Endodermal cell (in vitro differentiated cells): Measurements from ENCODE around the gene COLGALT1. TPM values are rescaled to one million over a fixed set of nuclear protein-coding genes. Genes with fewer than 3 reads are reported as not detected.
"Not testable (repeated sequence)": the region's sequence is repeated elsewhere in the genome, so short reads cannot be mapped to it uniquely, and the experiment has no call there.

Experiments used
- DNase-seq: peaks from one replicate; pipeline ENCODE4 v3.0.0-alpha.2; 2017
- H3K27ac ChIP-seq: 2 replicates; pipeline ENCODE4 v1.5.1; 2013; ENCODE audit warnings: mild to moderate bottlenecking, low read depth, low read length, moderate library complexity
- H3K27me3 ChIP-seq: 2 replicates; pipeline ENCODE4 v1.6.1; 2013; ENCODE audit warnings: mild to moderate bottlenecking, low read length, moderate library complexity; ENCODE audit not compliant: insufficient read depth, control insufficient read depth, poor library complexity, severe bottlenecking
- H3K36me3 ChIP-seq: 2 replicates; pipeline ENCODE4 v1.7.0; 2013; ENCODE audit warnings: mild to moderate bottlenecking, low read length, moderate library complexity; ENCODE audit not compliant: control insufficient read depth, insufficient read depth
- H3K4me1 ChIP-seq: one replicate; pipeline ENCODE4 v1.7.0; 2013; ENCODE audit warnings: low read length; ENCODE audit not compliant: control insufficient read depth, insufficient read depth
- H3K4me3 ChIP-seq: 2 replicates; pipeline ENCODE4 v1.5.1; 2013; ENCODE audit warnings: mild to moderate bottlenecking, low read length, moderate library complexity
- H3K9ac ChIP-seq: 2 replicates; pipeline ENCODE4 v1.6.1; 2013; ENCODE audit warnings: mild to moderate bottlenecking, low read length, moderate library complexity; ENCODE audit not compliant: poor library complexity, severe bottlenecking; ENCODE audit errors: extremely low read depth
- H3K9me3 ChIP-seq: 2 replicates; pipeline ENCODE4 v1.6.1; 2013; ENCODE audit warnings: mild to moderate bottlenecking, low read length, moderate library complexity; ENCODE audit not compliant: control insufficient read depth
- H3K27ac Mint-ChIP-seq: 2 replicates; pipeline ENCODE4 v1.8.0; 2020; ENCODE audit warnings: mixed read lengths
- H3K27me3 Mint-ChIP-seq: 2 replicates; pipeline ENCODE4 v1.8.0; 2021; ENCODE audit warnings: mild to moderate bottlenecking, mixed read lengths; ENCODE audit not compliant: insufficient read depth
- H3K36me3 Mint-ChIP-seq: 2 replicates; pipeline ENCODE4 v1.8.0; 2020; ENCODE audit warnings: low read depth, mixed read lengths
- H3K4me1 Mint-ChIP-seq: 2 replicates; pipeline ENCODE4 v1.8.0; 2020; ENCODE audit warnings: mixed read lengths
- H3K4me3 Mint-ChIP-seq: 2 replicates; pipeline ENCODE4 v1.8.0; 2020; ENCODE audit warnings: mild to moderate bottlenecking, moderate library complexity, mixed read lengths
- H3K9me3 Mint-ChIP-seq: 2 replicates; pipeline ENCODE4 v1.8.0; 2020; ENCODE audit warnings: mild to moderate bottlenecking, mixed read lengths
- WGBS, 2 experiments: methylation state at CpG; one replicate each; pipeline versions ENCODE4 v1.1.5 to v1.1.7; 2013; ENCODE audit warnings: missing lambda C conversion rate in 2 of 2, mixed read lengths in 1 of 2; ENCODE audit not compliant: insufficient coverage in 1 of 2, insufficient read length in 1 of 2; 5-methylcytosine and 5-hydroxymethylcytosine counted together
- total RNA-seq, 2 donors: library from RNA; stranded (reverse); fragmentation: NEBNext Ultra II Directional in 1 of 2; extraction: Animal tissue kit (Norgen Biotek cat#: 25700) in 1 of 2; gene quantifications; 2 replicates in 1 of 2; 3 replicates in 1 of 2; pipeline ENCODE4 v1.2.1, GENCODE V29; 2021
- TF ChIP-seq, protein P1 (sequence below): fragments of 200-600 bp; sonication (generic); conservative IDR thresholded peaks from 2 replicates; pipeline ENCODE4 v1.5.0; 2021; ENCODE audit warnings: antibody characterized with exemption, mild to moderate bottlenecking

The COLGALT1 gene
- total RNA-seq, 2 donors from 2014 or later = 61.2 to 68.3 TPM

DNA sequence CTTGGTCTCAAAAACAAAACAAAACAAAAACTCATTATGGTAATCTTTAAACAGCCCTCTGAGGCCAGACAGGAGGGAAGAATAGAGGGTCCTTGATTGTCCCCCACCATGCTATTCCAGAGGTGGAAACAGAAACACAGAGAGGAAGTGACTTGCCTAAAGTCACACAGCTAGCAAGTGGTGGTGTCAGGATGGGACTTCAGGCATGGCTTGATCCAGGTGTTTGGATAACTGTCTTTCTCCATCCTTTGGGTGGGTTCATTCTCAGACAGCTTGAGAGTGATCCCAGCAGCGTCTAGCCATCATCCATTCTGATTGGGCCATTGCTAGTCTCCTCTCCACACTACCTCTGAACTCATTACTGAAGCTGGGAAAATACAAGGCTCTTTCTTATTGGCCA lies 12.5 kb downstream of the COLGALT1 start:
- H3K27ac ChIP-seq = no peak overlapping the region
- H3K27me3 Mint-ChIP-seq = no peaks in the 10 kb centered on the region
- peaks cover 40% of the 10 kb centered on the region for H3K36me3 ChIP-seq
- H3K9ac ChIP-seq = no peak overlapping the region
- H3K4me1 Mint-ChIP-seq = no peaks in the 10 kb centered on the region
- peaks cover 47% of the 10 kb centered on the region for H3K36me3 Mint-ChIP-seq
- H3K27me3 ChIP-seq = no peaks in the 10 kb centered on the region
- H3K27ac Mint-ChIP-seq = no peak overlapping the region
- H3K4me3 ChIP-seq = no peak overlapping the region
- H3K9me3 Mint-ChIP-seq = no peaks in the 10 kb centered on the region
- 94 to 100% methylated on average over 1 of the region's 1 CpG for WGBS, 2 experiments
- no peak for DNase-seq
- H3K4me3 Mint-ChIP-seq = no peak overlapping the region
- no peaks in the 10 kb centered on the region for H3K9me3 ChIP-seq
- TF ChIP-seq, protein P1, sequence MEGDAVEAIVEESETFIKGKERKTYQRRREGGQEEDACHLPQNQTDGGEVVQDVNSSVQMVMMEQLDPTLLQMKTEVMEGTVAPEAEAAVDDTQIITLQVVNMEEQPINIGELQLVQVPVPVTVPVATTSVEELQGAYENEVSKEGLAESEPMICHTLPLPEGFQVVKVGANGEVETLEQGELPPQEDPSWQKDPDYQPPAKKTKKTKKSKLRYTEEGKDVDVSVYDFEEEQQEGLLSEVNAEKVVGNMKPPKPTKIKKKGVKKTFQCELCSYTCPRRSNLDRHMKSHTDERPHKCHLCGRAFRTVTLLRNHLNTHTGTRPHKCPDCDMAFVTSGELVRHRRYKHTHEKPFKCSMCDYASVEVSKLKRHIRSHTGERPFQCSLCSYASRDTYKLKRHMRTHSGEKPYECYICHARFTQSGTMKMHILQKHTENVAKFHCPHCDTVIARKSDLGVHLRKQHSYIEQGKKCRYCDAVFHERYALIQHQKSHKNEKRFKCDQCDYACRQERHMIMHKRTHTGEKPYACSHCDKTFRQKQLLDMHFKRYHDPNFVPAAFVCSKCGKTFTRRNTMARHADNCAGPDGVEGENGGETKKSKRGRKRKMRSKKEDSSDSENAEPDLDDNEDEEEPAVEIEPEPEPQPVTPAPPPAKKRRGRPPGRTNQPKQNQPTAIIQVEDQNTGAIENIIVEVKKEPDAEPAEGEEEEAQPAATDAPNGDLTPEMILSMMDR = no peak
- H3K4me1 ChIP-seq = no peaks in the 10 kb centered on the region

DNA sequence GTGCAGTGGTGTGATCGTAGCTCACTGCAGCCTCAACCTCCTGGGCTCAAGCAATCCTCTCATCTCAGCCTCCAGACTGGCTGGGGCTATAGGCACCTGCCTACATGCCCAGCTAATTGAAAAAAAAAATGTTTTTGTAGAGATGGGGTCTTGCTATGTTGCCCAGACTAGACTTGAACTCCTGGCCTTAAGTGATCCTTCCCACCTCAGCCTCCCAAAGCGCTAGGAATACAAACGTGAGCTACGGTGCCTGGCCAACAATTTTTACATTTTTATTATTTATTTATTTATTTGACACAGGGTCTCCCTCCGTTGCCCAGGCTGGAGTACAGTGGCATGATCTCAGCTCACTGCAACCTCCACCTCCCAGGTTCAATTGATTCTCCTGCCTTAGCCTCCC lies 14.8 kb downstream of the COLGALT1 start:
- not testable (repeated sequence) for H3K9me3 ChIP-seq, H3K27ac ChIP-seq, H3K4me3 Mint-ChIP-seq, H3K27ac Mint-ChIP-seq, H3K4me1 Mint-ChIP-seq, H3K9me3 Mint-ChIP-seq, H3K27me3 ChIP-seq, H3K9ac ChIP-seq, H3K4me3 ChIP-seq, H3K4me1 ChIP-seq, DNase-seq, H3K27me3 Mint-ChIP-seq
- peaks cover 38% of the 10 kb centered on the region for H3K36me3 ChIP-seq
- WGBS, 2 experiments = 80 to 98% methylated on average over 1 to 5 of the region's 5 CpGs
- peaks cover 41% of the 10 kb centered on the region for H3K36me3 Mint-ChIP-seq

DNA sequence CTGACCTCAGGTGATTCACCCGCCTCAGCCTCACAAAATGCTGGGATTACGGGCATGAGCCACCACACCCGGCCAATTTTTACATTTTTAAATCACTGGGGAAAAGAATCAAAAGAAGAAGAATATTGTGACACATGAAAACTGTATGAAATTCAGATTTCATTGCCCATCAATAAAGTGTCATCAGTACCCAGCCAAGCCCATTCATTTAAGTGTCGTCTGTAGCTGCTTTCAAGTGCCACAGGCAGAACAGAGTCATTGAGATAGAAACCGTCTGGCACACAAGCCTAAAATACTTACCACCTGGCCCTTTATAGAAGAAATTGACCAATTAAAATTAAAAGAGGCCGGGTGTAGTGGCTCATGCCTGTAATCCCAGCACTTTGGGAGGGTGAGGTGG lies 15.3 kb downstream of the COLGALT1 start:
- Mint-ChIP-seq H3K27ac (no peak overlapping the region), H3K4me1 (no peaks in the 10 kb centered on the region), H3K36me3 (peaks cover 43% of the 10 kb centered on the region), H3K9me3 (no peaks in the 10 kb centered on the region), H3K27me3 (no peaks in the 10 kb centered on the region), H3K4me3 (no peak overlapping the region)
- Histone ChIP-seq H3K9ac (no peak overlapping the region), H3K36me3 (peaks cover 40% of the 10 kb centered on the region), H3K27me3 (no peaks in the 10 kb centered on the region), H3K27ac (no peak overlapping the region), H3K4me3 (no peak overlapping the region), H3K4me1 (no peaks in the 10 kb centered on the region), H3K9me3 (no peaks in the 10 kb centered on the region)
- DNase-seq = no peak
- TF ChIP-seq, protein P1 = no peak
- WGBS, 2 experiments = 96 to 98% methylated on average over 5 to 6 of the region's 6 CpGs

DNA sequence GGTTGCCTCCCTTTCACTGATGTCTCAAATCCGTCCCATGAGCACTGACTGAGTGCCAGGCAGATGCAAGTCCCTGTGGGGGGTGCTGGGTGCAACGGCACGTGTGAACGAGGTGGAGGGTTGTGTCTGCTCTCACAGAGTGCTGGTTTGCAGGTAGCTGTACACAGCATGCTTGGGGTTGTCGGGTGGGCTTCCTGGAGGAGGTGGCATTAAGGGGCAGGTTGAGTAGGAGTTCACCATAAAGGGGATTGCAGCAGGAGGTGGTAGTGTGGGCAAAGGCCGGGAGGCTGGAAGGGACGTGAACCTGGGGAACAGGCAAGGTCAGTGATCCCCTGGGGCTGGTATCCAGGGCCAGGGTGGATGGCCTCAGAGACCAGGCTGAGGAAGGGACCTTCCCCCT lies 17.2 kb downstream of the COLGALT1 start:
- no peaks in the 10 kb centered on the region for H3K27me3 Mint-ChIP-seq
- no peaks in the 10 kb centered on the region for H3K9me3 Mint-ChIP-seq
- no peak for DNase-seq
- peaks cover 3% of the 10 kb centered on the region for H3K4me1 Mint-ChIP-seq
- H3K9ac ChIP-seq = no peak overlapping the region
- peaks cover 41% of the 10 kb centered on the region for H3K36me3 Mint-ChIP-seq
- 91 to 98% methylated on average over 7 of the region's 7 CpGs for WGBS, 2 experiments
- TF ChIP-seq, protein P1 = no peak
- H3K4me3 Mint-ChIP-seq = no peak overlapping the region
- H3K4me3 ChIP-seq = no peak overlapping the region
- no peaks in the 10 kb centered on the region for H3K9me3 ChIP-seq
- H3K27me3 ChIP-seq = no peaks in the 10 kb centered on the region
- H3K27ac ChIP-seq = no peak overlapping the region
- H3K27ac Mint-ChIP-seq = no peak overlapping the region
- peaks cover 42% of the 10 kb centered on the region for H3K36me3 ChIP-seq
- H3K4me1 ChIP-seq = no peaks in the 10 kb centered on the region
